ENCODE results near the gene CD74. TPM values are rescaled to one million over a fixed set of nuclear protein-coding genes. Genes with fewer than 3 reads are reported as not detected.

Gene CD74
- total RNA-seq, 2 experiments from 2014 or later = 253 to 265 TPM

DNA sequence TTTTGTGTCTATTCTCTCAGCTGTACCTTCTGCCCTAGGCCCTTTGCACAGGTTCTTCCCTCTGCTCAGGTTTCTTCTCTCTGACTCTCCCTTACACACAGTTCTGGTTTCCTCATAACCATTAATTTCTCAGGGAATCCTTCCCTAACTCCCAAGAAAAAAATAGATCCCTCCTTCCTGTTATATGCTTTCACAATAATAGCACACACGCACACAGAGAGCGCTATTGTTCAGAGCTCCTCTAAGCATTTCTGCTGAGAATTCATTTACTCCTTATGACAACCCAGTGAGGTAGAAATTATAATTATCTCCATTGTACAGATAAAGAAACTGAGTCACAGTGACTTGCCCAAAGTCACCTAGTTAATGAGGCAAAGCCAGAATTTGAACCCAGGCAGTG, 56.9 kb downstream of the CD74 start:
- POLR2A ChIA-PET = no interaction called here
- CTCF ChIA-PET = no interaction called here

GRCh38 chr5:150353032-150353675, 59.6 kb downstream of the CD74 start:
- ChIA-PET CTCF (no interaction called here), POLR2A (no interaction called here)

DNA sequence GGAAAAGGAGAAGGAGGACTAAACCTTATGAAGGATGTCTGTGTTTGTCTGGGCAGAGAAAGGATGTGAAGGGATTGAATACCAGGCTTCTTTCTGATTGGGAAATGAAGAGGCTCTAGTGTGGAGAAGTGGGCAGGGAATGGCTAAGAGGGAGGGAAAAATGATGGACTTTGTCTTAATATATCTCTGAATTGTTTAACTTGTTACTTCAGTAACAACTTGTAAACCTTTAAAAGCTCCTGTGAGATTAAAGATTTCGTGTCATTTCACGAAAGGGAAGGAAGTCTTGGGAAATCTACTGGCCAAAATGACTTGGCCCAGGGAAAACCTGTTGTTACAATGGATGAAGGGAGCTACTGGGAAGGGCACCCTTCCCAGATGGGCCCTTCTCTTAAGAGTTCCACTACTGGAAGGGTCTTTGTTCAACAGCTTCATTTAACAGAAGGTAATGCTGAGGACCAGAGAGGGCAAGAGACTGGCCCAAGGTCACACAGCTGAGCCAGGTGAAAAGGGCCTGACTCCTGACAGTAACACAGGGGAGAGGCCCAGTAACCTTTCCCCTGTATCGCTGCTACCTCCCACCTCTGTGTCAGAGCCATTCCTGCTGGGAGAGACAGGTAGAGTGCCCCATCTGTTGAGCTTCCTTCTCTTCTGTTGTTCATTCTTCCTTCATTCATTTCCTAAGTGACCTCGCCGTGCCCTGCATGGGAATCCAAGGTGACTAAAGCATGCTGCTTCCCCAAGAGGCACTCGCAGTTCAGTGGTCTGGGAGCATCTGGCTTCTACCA, 60.3 kb downstream of the CD74 start:
- CTCF ChIA-PET = interaction anchor here (1.4 kb wide), 1 partner anchor 190 kb away, joined by 4 read pairs; no protein-coding TSS in a partner anchor
- POLR2A ChIA-PET = no interaction called here

Other genes with a start within 250 kb of the CD74 start
- not detected for gene CDX1, start 246.1 kb downstream of the CD74 start, total RNA-seq
- gene SLC6A7, start 222.8 kb downstream of the CD74 start, total RNA-seq = not detected
- not detected for gene CAMK2A, start 123.1 kb downstream of the CD74 start, total RNA-seq
- gene ARSI, start 110.0 kb downstream of the CD74 start, total RNA-seq = not detected
- gene TCOF1, start 55.2 kb downstream of the CD74 start, total RNA-seq = 100 to 1,000 TPM; 127 to 134 TPM
- gene RPS14, start 36.8 kb upstream of the CD74 start, total RNA-seq = 1,000 to 10,000 TPM; 2,762 to 2,830 TPM
- 1 to 10 TPM; 3.2 to 4.8 TPM for gene NDST1, start 95.2 kb upstream of the CD74 start, total RNA-seq
- gene SYNPO, start 227.8 kb upstream of the CD74 start, total RNA-seq = under 1 TPM in 1 of 2 experiments, not detected in 1; 0.04 TPM
- gene MYOZ3, start 248.3 kb upstream of the CD74 start, total RNA-seq = under 1 TPM in 1 of 2 experiments, not detected in 1; 0.06 TPM